ENCODE results near the gene FASLG.

FASLG gene

DNA sequence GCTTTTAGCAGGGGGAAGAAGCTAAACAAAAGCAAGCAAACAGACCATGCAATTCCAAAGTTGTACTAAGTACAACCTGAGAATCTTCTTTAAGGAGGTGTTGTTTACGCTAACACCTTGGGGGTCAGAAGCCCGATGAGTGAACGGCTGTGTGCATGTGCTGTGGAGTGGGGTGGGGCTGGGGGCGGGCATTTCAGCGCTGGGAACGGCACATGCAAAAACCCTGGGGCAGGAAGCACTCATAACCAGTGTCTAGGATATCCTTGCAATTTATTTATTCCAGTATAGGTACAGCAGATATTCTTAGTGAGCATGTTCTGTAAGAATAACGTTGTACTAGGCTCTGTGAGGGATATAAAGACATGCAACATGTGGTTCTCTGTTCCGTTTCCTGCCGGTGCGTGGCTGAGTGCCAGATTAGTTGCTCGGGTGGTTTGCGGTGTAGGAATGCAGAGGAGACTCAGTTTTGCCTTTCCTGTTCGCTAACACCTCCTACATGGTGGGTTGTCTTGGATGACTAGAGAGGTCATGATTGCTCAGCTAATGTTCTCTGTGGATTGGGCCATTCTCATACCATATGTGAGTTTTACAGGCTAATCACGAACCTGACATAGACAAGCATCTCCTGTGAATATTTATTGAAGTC is 3.7 kb downstream of the FASLG start:
- Histone ChIP-seq H3K4me2 (peak overlapping the region; percentile 51), H3K4me1 (peaks cover 19% of the 10 kb centered on the region), H3K9me3 (no peaks in the 10 kb centered on the region), H3K27me3 (no peaks in the 10 kb centered on the region), H3K36me3 (no peaks in the 10 kb centered on the region), H4K20me1 (no peaks in the 10 kb centered on the region), H3K27ac (no peak overlapping the region), H3K4me3 (no peak overlapping the region), H3K9ac (no peak overlapping the region)
- no peak for TF ChIP-seq Cebpa-rat (IDR thresholded peaks at IDR 0.05)

DNA sequence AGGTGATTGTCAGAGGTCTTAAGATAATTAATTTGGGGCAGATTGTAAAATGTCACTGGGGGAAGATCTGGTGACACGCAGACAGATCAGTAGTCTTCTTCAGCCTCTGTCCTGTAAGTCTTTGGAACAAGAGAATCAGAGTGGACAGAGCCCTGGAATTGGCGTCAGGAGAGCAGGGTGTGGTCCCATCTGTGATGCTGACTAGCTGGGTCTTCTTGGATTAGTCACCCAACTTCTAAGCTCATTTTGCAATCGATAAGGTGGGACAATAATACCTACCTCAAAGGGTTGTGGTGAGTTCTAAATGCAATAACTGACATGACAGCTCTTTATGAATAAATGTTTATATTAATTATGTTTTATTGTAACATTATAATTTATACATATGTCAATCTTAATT is 4.8 kb downstream of the FASLG start:
- Histone ChIP-seq H3K27me3 (no peaks in the 10 kb centered on the region), H3K9me3 (no peaks in the 10 kb centered on the region), H3K4me2 (peak overlapping the region; percentile 51), H3K36me3 (no peaks in the 10 kb centered on the region), H3K4me3 (no peak overlapping the region), H3K9ac (no peak overlapping the region), H4K20me1 (no peaks in the 10 kb centered on the region), H3K4me1 (peaks cover 19% of the 10 kb centered on the region), H3K27ac (no peak overlapping the region)
- TF ChIP-seq Cebpa-rat (IDR thresholded peaks at IDR 0.05): no peak

DNA sequence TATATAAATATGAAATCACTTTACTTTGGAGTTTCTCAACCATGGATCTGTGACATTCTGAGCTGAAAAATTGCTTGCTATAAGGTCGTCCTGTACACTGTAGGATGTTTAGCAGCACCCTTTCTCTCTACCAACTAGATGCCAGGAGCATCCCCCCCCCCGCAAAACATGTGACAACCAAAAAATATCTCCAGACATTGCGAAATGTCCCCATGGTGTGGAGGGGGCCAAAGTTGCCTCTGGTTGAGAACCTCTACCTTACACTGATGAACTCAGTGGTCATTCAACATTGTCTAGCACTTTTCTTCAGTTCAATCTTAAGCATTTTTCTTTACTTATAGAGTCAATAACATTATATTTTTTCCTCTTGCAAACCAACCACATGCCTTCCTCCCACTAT is 9.2 kb downstream of the FASLG start:
- H3K9me3 ChIP-seq: no peaks in the 10 kb centered on the region
- no peaks in the 10 kb centered on the region for H3K27me3 ChIP-seq

DNA sequence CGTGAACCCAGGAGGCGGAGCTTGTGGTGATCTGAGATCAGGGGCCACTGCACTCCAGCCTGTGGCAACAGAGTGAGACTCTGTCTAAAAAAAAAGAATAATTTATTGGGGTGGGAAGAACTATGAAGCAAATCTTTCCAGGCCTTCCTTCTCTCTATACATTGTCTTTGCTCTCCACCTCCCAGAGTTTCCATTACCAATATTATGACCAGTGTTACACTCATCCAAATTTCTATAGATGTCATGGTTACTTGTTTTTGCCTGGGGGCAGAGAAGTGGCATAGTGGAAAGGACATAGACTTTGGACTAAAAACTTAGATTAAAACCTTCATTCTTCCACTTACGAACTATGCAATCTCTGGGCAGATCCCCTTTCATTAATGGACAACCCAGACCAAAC is 10.1 kb downstream of the FASLG start:
- Histone ChIP-seq H4K20me1 (no peaks in the 10 kb centered on the region), H3K27me3 (no peaks in the 10 kb centered on the region), H3K27ac (no peak overlapping the region), H3K4me2 (no peak overlapping the region), H3K9me3 (no peaks in the 10 kb centered on the region), H3K4me1 (peaks cover 12% of the 10 kb centered on the region), H3K9ac (no peak overlapping the region), H3K36me3 (no peaks in the 10 kb centered on the region), H3K4me3 (no peak overlapping the region)
- TF ChIP-seq Cebpa-rat (IDR thresholded peaks at IDR 0.05): no peak

More for the DNA sequence above, 9.2 kb downstream of the FASLG start:
- TF ChIP-seq Cebpa-rat (IDR thresholded peaks at IDR 0.05): no peak
- Histone ChIP-seq H3K4me1 (peaks cover 18% of the 10 kb centered on the region), H3K4me3 (no peak overlapping the region), H3K36me3 (no peaks in the 10 kb centered on the region), H3K9ac (no peak overlapping the region), H3K4me2 (no peak overlapping the region), H3K27ac (no peak overlapping the region), H4K20me1 (no peaks in the 10 kb centered on the region)

- H3K4me1 ChIP-seq: peaks cover 23% of the 10 kb centered on the region
- TF ChIP-seq Cebpa-rat (IDR thresholded peaks at IDR 0.05): no peak
- no peaks in the 10 kb centered on the region for H3K9me3 ChIP-seq
- no peaks in the 10 kb centered on the region for H4K20me1 ChIP-seq
- H3K4me2 ChIP-seq: peak overlapping the region; percentile 33
- no peak overlapping the region for H3K9ac ChIP-seq
- H3K36me3 ChIP-seq: no peaks in the 10 kb centered on the region
- no peak overlapping the region for H3K4me3 ChIP-seq
- no peaks in the 10 kb centered on the region for H3K27me3 ChIP-seq
- H3K27ac ChIP-seq: no peak overlapping the region
Measured at GRCh38 chr1:172670316-172670715, 11.4 kb downstream of the FASLG start.

DNA sequence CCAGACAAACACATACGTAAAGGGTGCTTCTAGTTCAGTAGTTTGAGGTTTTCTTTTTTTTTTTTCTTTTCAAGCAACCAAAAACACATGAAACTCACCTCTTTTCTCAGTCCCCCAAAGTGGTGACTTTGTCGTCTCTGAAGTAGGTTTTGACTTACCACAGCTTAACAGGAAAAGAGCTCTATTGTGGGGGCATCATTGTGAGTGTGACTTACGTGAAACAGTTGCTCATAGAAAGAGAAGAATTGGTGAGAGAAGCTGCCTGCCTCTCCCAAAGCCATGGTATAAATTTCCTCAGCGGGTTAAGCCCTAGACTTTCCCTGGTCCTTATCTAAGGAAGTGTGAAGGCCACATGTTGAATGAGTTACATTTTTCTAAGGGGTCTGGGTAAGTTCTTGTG is 11.9 kb downstream of the FASLG start:
- Histone ChIP-seq H3K27ac (no peak overlapping the region), H3K4me2 (0 out of 2 replicates have a peak overlapping the region, but pooled peaks have one; percentile 33), H3K9me3 (no peaks in the 10 kb centered on the region), H3K27me3 (no peaks in the 10 kb centered on the region), H3K36me3 (no peaks in the 10 kb centered on the region), H3K9ac (no peak overlapping the region), H3K4me1 (peaks cover 28% of the 10 kb centered on the region), H3K4me3 (no peak overlapping the region), H4K20me1 (no peaks in the 10 kb centered on the region)
- TF ChIP-seq Cebpa-rat (IDR thresholded peaks at IDR 0.05): no peak

DNA sequence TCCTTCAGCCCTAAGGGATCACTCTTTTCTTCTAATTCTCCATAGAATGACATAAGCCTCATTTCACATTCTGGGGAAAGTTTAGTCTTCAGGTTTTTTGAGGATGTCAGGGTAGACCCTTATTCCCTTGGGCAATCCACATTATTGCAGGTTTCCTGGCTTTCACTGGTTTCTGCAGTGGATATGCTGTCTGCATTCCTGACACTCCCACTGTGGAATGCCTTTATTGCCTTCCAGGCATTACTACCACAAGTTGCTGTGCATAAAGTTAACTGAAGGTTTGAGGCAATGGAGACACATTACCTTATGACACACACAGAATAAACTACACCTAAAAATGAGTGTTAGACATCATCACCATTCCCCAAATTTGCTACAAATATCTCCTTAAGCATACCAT is 12.7 kb downstream of the FASLG start:
- no peaks in the 10 kb centered on the region for H3K9me3 ChIP-seq
- H3K36me3 ChIP-seq: no peaks in the 10 kb centered on the region
- no peak overlapping the region for H3K27ac ChIP-seq
- H4K20me1 ChIP-seq: no peaks in the 10 kb centered on the region
- H3K27me3 ChIP-seq: no peaks in the 10 kb centered on the region
- no peak overlapping the region for H3K9ac ChIP-seq
- H3K4me1 ChIP-seq: peaks cover 32% of the 10 kb centered on the region
- no peak overlapping the region for H3K4me3 ChIP-seq
- H3K4me2 ChIP-seq: no peak overlapping the region
- TF ChIP-seq Cebpa-rat (IDR thresholded peaks at IDR 0.05): no peak

DNA sequence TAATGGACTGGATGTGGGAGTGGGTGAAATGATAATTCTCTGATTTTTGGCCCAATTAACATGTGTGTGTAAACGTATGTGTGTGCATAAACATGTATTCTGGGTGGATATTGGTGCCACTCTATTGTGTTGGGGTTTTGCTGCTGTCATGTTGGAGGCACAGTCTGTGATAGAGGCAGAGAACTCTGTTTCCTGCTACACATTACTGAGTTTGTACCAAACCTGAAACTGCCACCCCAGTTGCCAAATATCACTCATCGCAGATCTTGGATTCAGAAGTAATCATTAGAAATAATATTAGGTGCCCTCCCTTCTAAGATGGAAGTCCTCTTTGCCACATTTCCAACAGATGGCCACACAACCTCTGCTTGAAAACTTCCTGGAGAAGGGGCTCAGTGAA is 13.8 kb downstream of the FASLG start:
- TF ChIP-seq Cebpa-rat (IDR thresholded peaks at IDR 0.05): no peak
- H3K9ac ChIP-seq: no peak overlapping the region

DNA sequence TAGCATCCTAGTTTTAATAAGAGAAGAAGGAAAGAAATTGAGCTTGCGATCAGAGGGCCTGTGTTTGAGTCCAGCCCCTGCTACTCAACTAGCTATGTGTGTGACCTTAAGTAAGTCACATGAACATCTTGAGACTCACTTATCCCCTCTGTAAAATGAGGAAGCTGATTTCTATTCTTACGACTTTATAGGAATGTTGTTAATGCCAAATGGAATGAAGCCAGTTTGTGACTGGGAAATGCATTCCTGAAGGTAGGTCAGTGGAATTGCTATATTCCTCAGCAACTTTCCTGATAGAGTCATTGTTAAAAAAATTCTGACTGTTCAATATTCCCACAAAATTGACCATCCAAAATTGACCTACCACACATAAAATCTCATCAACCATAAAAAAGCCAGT is 14.9 kb downstream of the FASLG start:
- Histone ChIP-seq H3K27ac (no peak overlapping the region), H3K4me3 (no peak overlapping the region), H3K36me3 (no peaks in the 10 kb centered on the region), H3K9ac (no peak overlapping the region), H3K9me3 (peaks cover 6% of the 10 kb centered on the region), H4K20me1 (no peaks in the 10 kb centered on the region), H3K4me1 (peaks cover 32% of the 10 kb centered on the region), H3K27me3 (no peaks in the 10 kb centered on the region), H3K4me2 (no peak overlapping the region)
- TF ChIP-seq Cebpa-rat (IDR thresholded peaks at IDR 0.05): no peak

More for the DNA sequence above, 13.8 kb downstream of the FASLG start:
- no peak overlapping the region for H3K4me3 ChIP-seq
- no peaks in the 10 kb centered on the region for H3K36me3 ChIP-seq
- H3K4me2 ChIP-seq: no peak overlapping the region
- no peaks in the 10 kb centered on the region for H3K9me3 ChIP-seq
- peaks cover 32% of the 10 kb centered on the region for H3K4me1 ChIP-seq
- H3K27ac ChIP-seq: no peak overlapping the region
- H3K27me3 ChIP-seq: no peaks in the 10 kb centered on the region
- no peaks in the 10 kb centered on the region for H4K20me1 ChIP-seq

- peak overlapping the region; percentile 3; the same call in 1 of the 2 replicates for H3K27ac ChIP-seq
- TF ChIP-seq Cebpa-rat (IDR thresholded peaks at IDR 0.05): no peak
- H3K9ac ChIP-seq: no peak overlapping the region; the same call in 1 of the 2 replicates
- peaks cover 14% of the 10 kb centered on the region for H3K9me3 ChIP-seq
- H4K20me1 ChIP-seq: no peaks in the 10 kb centered on the region
- H3K36me3 ChIP-seq: no peaks in the 10 kb centered on the region
- H3K4me2 ChIP-seq: peak overlapping the region; percentile 66
- no peak overlapping the region for H3K4me3 ChIP-seq
- H3K4me1 ChIP-seq: peaks cover 38% of the 10 kb centered on the region
- H3K27me3 ChIP-seq: no peaks in the 10 kb centered on the region
Measured at GRCh38 chr1:172674831-172675613, 16.1 kb downstream of the FASLG start.
